Measurements from ENCODE around the gene NHSL2.

GRCh38 chrX:72100051-72100755 lies 189.6 kb downstream of the NHSL2 start:
- TF ChIP-seq POLR2A (IDR thresholded peaks at IDR 0.05) (no peak), CTCF (IDR thresholded peaks at IDR 0.05) (no peak), EP300 (IDR thresholded peaks at IDR 0.05) (no peak)
